GM12878 (cell line): ENCODE results near the gene STPG1. TPM values are rescaled to one million over a fixed set of nuclear protein-coding genes. Genes with fewer than 3 reads are reported as not detected.

Source experiments
- ATAC-seq: fragments of 200-7000 bp; cut with Tn5 transposase; 3 replicates; pipeline ENCODE4 v1.9.1; 2020; ENCODE audit warnings: mild to moderate bottlenecking, moderate library complexity
- BruUV-seq: library from RNA; stranded (reverse); fragments of 400-500 nt; replicated peaks from 2 replicates; lab custom pipeline; 2021; lab: Mats Ljungman, UMichigan
- CTCF ChIA-PET: fragments of 300-600 bp; sonication (Branson Sonifier 250); formaldehyde crosslinking; extraction: SDS; loops from one replicate; lab custom pipeline; 2021; ENCODE audit warnings: inconsistent platforms; lab: Yijun Ruan, JAX
- POLR2A ChIA-PET: fragments of 350-600 bp; formaldehyde crosslinking; extraction: SDS; loops from one replicate; lab custom pipeline; 2021; ENCODE audit warnings: inconsistent platforms; lab: Charles Lee
- RAD21 ChIA-PET: fragments of 300-600 bp; sonication (Branson Sonifier 250); formaldehyde crosslinking; loops from one replicate; lab custom pipeline; 2023; ENCODE audit warnings: antibody characterized with exemption; ENCODE audit not compliant: unreplicated experiment; lab: Charles Lee
- SMC1A ChIA-PET: fragments of 300-600 bp; sonication (Branson Sonifier 250); formaldehyde crosslinking; loops from one replicate; lab custom pipeline; 2023; ENCODE audit not compliant: unreplicated experiment, uncharacterized antibody; lab: Charles Lee
- DNase-seq: peaks from one replicate; pipeline ENCODE4 v3.0.0-alpha.2; 2011; ENCODE audit warnings: low read depth, low spot score
- FAIRE-seq: peaks from 3 replicates; lab custom pipeline; 2011; peaks lifted over from hg19 to GRCh38; lab: Jason Lieb, UNC
- H2AFZ ChIP-seq: 2 replicates; pipeline ENCODE4 v1.6.0; 2011; ENCODE audit warnings: low read depth, low read length, control low read depth; ENCODE audit not compliant: control insufficient read depth
- H3K27ac ChIP-seq: 2 replicates; pipeline ENCODE4 v1.5.1; 2011; ENCODE audit warnings: control low read depth; ENCODE audit not compliant: control insufficient read depth, insufficient read depth
- H3K27me3 ChIP-seq, 2 experiments: replicated peaks in 1 of 2; 2 replicates each; pipeline versions ENCODE4 v1.6.0 to v1.6.1; 2011; ENCODE audit warnings: low read length in 1 of 2; ENCODE audit not compliant: control insufficient read depth in 2 of 2, insufficient read depth in 2 of 2
- H3K36me3 ChIP-seq, 2 experiments: 2 replicates each; pipeline ENCODE4 v1.5.1; 2011; ENCODE audit warnings: low read length in 1 of 2; ENCODE audit not compliant: control insufficient read depth in 2 of 2, insufficient read depth in 2 of 2
- H3K4me1 ChIP-seq: 2 replicates; pipeline ENCODE4 v1.6.1; 2011; ENCODE audit warnings: mild to moderate bottlenecking, low read length, moderate library complexity, mixed read lengths; ENCODE audit not compliant: control insufficient read depth, insufficient read depth
- H3K4me2 ChIP-seq: 2 replicates; pipeline ENCODE4 v1.6.0; 2011; ENCODE audit warnings: control low read depth; ENCODE audit not compliant: control insufficient read depth, insufficient read depth
- H3K4me3 ChIP-seq: fragments of 200-600 bp; sonication (generic); 2 replicates; pipeline ENCODE4 v1.5.1; 2016
- H3K79me2 ChIP-seq: 2 replicates; pipeline ENCODE4 v1.6.0; 2011; ENCODE audit warnings: low read length; ENCODE audit not compliant: control insufficient read depth, insufficient read depth
- H3K9ac ChIP-seq: 2 replicates; pipeline ENCODE4 v1.8.0; 2011; ENCODE audit warnings: low read length, control low read depth, mixed read lengths; ENCODE audit not compliant: control insufficient read depth, insufficient read depth
- H3K9me3 ChIP-seq: replicated peaks from 3 replicates; pipeline ENCODE4 v1.5.1; 2011; ENCODE audit warnings: mild to moderate bottlenecking, low read length; ENCODE audit not compliant: control insufficient read depth, insufficient read depth
- H4K20me1 ChIP-seq: 2 replicates; pipeline ENCODE4 v1.6.0; 2011; ENCODE audit not compliant: control insufficient read depth, insufficient read depth
- CTCF ChIP-seq, 3 experiments: IDR thresholded peaks in 2 of 3; conservative IDR thresholded peaks in 1 of 3; 2 replicates each; pipeline ENCODE4 v1.5.1; 2011; ENCODE audit warnings: low read depth in 3 of 3, low read length in 3 of 3, mild to moderate bottlenecking in 3 of 3, control low read depth in 2 of 3, moderate library complexity in 2 of 3, inconsistent platforms in 1 of 3, mixed read lengths in 1 of 3; ENCODE audit not compliant: control insufficient read depth in 2 of 3, insufficient read depth in 1 of 3; ENCODE audit errors: extremely low read depth in 1 of 3
- EZH2 ChIP-seq: IDR thresholded peaks from 2 replicates; pipeline ENCODE4 v1.6.1; 2012; ENCODE audit warnings: low read depth, mild to moderate bottlenecking, control low read depth, inconsistent platforms, low read length, borderline replicate concordance; ENCODE audit not compliant: control insufficient read depth
- RAD21 ChIP-seq: IDR thresholded peaks from 2 replicates; pipeline ENCODE4 v1.6.1; 2011; ENCODE audit warnings: mild to moderate bottlenecking, low read depth, low read length, moderate library complexity; ENCODE audit not compliant: insufficient read depth
- RUNX3 ChIP-seq: IDR thresholded peaks from 2 replicates; pipeline ENCODE4 v1.6.1; 2012; ENCODE audit warnings: low read length, inconsistent platforms
- SPI1 ChIP-seq: IDR thresholded peaks from 2 replicates; pipeline ENCODE4 v1.6.1; 2011; ENCODE audit warnings: low read depth, mild to moderate bottlenecking, low read length, moderate library complexity, borderline replicate concordance; ENCODE audit not compliant: insufficient read depth
- YBX1 ChIP-seq: fragments of 450-650 bp; IDR thresholded peaks from 2 replicates; pipeline ENCODE4 v1.6.1; 2016; ENCODE audit warnings: antibody characterized with exemption
- YY1 ChIP-seq: IDR thresholded peaks from 2 replicates; pipeline ENCODE4 v1.6.1; 2011; ENCODE audit warnings: low read depth, mild to moderate bottlenecking, low read length
- WGBS: methylation state at CpG from one replicate; pipeline ENCODE4 v1.1.6; 2016; ENCODE audit warnings: low lambda C conversion rate; ENCODE audit not compliant: insufficient replicate concordance, insufficient coverage; ENCODE audit errors: missing lambda C conversion rate; 5-methylcytosine and 5-hydroxymethylcytosine counted together
- in situ Hi-C: fragments of 300-500 bp; cut with MboI; formaldehyde crosslinking; loops from 9 replicates; pipeline ENCODE4 v1.14.3; 2018; ENCODE audit warnings: mixed read lengths
- intact Hi-C: fragments of 100-400 bp; cut with micrococcal nuclease; formaldehyde crosslinking; loops from one replicate; pipeline ENCODE4 v1.14.2; 2022; ENCODE audit not compliant: unreplicated experiment
- polyA plus RNA-seq, 11 experiments: library from polyadenylated mRNA; depleted of rRNA in 4 of 11; unstranded in 6 of 11; stranded (reverse) in 5 of 11; fragments of >200 nt; fragmentation: Nextera tagmentation in 4 of 11; fragmentation: Illumina TruSeq in 1 of 11; extraction: Ambion mirVana in 4 of 11; extraction: Trizol in 1 of 11; gene quantifications; 1 replicate in 1 of 11; 2 replicates in 10 of 11; pipeline versions ENCODE4 v1.2.1 to v1.2.3, GENCODE V29; 2011 to 2016; ENCODE audit warnings: inconsistent platforms in 2 of 11, missing spikeins in 2 of 11, low read depth in 1 of 11
- total RNA-seq, 4 experiments: library from RNA; depleted of rRNA in 3 of 4; stranded (reverse); fragments of >200 nt in 3 of 4; fragmentation: Illumina TruSeq in 1 of 4; extraction: Trizol in 1 of 4; gene quantifications; 2 replicates each; pipeline versions ENCODE4 v1.2.1 to v1.2.3, GENCODE V29; 2013 to 2021

The STPG1 gene
- total and polyA plus RNA-seq, 10 of the 15 experiments (the other 5 are each of a cell fraction or from before 2014, with no cell fraction given) = 0.22 to 2.6 (median 0.73) TPM

- FAIRE-seq = no peak
- RAD21 ChIA-PET = interaction anchor here (0.9 to 1.0 kb wide), 2 partner anchors 182 to 186 kb away, joined by 4 to 7 read pairs; no protein-coding TSS in a partner anchor
- ATAC-seq = peak; percentile 59
- peak; percentile 73 for TF ChIP-seq RUNX3
- TF ChIP-seq SPI1 = 0 out of 2 replicates have a peak, but pooled peaks have one; percentile 9
- no peak for TF ChIP-seq YBX1
- peak; percentile 43; the same call in 1 of the 2 replicates for TF ChIP-seq YY1
- peak; percentile 41 for TF ChIP-seq RAD21
- no peak for TF ChIP-seq EZH2
- TF ChIP-seq CTCF (IDR thresholded peaks at IDR 0.05 in 2 of 3, conservative IDR thresholded peaks at IDR 0.05 in 1 of 3; ENCODE audit: control insufficient read depth in 2 of 3, extremely low read depth in 1 of 3, insufficient read depth in 1 of 3, low read depth in 3 of 3, low read length in 3 of 3) = peak in 2 of 3 experiments; percentile 48 to 57; a peak in 5 of 6 replicates
- no peaks in the 10 kb centered on the region; a peak in 1 of 4 replicates for H3K27me3 ChIP-seq
- CTCF ChIA-PET = interaction anchor here (0.7 to 6.2 kb wide), 8 partner anchors 30 to 241 kb away, joined by 3 to 74 read pairs (median 3); partner anchors contain the start of gene NIPAL3
- no peaks in the 10 kb centered on the region for H3K79me2 ChIP-seq
- no peak overlapping the region for H3K9ac ChIP-seq
- no peaks in the 10 kb centered on the region for H4K20me1 ChIP-seq
- POLR2A ChIA-PET = no interaction called here
- no peaks in the 10 kb centered on the region for H3K36me3 ChIP-seq
- peak overlapping the region; percentile 78; the same call in 1 of the 2 replicates for H3K4me2 ChIP-seq
- peaks cover 31% of the 10 kb centered on the region for H3K4me1 ChIP-seq
- in situ Hi-C loops = no loop called here
- intact Hi-C loops = no loop called here
- H3K27ac ChIP-seq = 0 out of 2 replicates have a peak overlapping the region, but pooled peaks have one; percentile 20
- WGBS = 52% methylated on average over 12 of the region's 12 CpGs
- H3K9me3 ChIP-seq = no peaks in the 10 kb centered on the region
- DNase-seq = no peak
- no TSS peak for BruUV-seq
- H3K4me3 ChIP-seq = no peak overlapping the region
- no peak overlapping the region; the same call in 1 of the 2 replicates for H2AFZ ChIP-seq
- SMC1A ChIA-PET = interaction anchor here (0.9 to 2.9 kb wide), 7 partner anchors 8 to 196 kb away, joined by 3 to 19 read pairs (median 3); no protein-coding TSS in a partner anchor
These were observed 28.2 kb downstream of the STPG1 start for GRCh38 chr1:24385160-24385940.
